ENCODE results near the gene OTUD7B.

OTUD7B gene

GRCh38 chr1:150049926-150050325, 39.4 kb upstream of the OTUD7B start:
- H3K27ac ChIP-seq: no peak overlapping the region
- in situ Hi-C loops (cut with HindIII; ENCODE audit: low pct_ligation_motif_present, low sequenced_read_pairs): no loop called here
- no peaks in the 10 kb centered on the region for H3K36me3 ChIP-seq (replicated peaks)
- no peak for TF ChIP-seq CTCF (IDR thresholded peaks at IDR 0.05; ENCODE audit: low read depth, low read length, missing control alignments)
- no peak for DNase-seq
- no peak overlapping the region for H3K4me3 ChIP-seq (ENCODE audit: low read depth, low read length)
- H3K27me3 ChIP-seq (replicated peaks): no peaks in the 10 kb centered on the region

GRCh38 chr1:150034336-150034735, 23.8 kb upstream of the OTUD7B start:
- no peak for TF ChIP-seq CTCF (IDR thresholded peaks at IDR 0.05; ENCODE audit: low read depth, low read length, missing control alignments)
- Histone ChIP-seq H3K27me3 (replicated peaks) (no peaks in the 10 kb centered on the region), H3K27ac (no peak overlapping the region), H3K36me3 (replicated peaks) (no peaks in the 10 kb centered on the region), H3K4me3 (ENCODE audit: low read depth, low read length) (no peak overlapping the region)
- no peak for DNase-seq
- in situ Hi-C loops (cut with HindIII; ENCODE audit: low pct_ligation_motif_present, low sequenced_read_pairs): no loop called here

GRCh38 chr1:150028322-150028721, 17.8 kb upstream of the OTUD7B start:
- H3K27ac ChIP-seq: no peak overlapping the region
- H3K27me3 ChIP-seq (replicated peaks): no peaks in the 10 kb centered on the region
- DNase-seq: no peak
- no peaks in the 10 kb centered on the region for H3K36me3 ChIP-seq (replicated peaks)
- no peak overlapping the region for H3K4me3 ChIP-seq (ENCODE audit: low read depth, low read length)
- in situ Hi-C loops (cut with HindIII; ENCODE audit: low pct_ligation_motif_present, low sequenced_read_pairs): no loop called here
- no peak for TF ChIP-seq CTCF (IDR thresholded peaks at IDR 0.05; ENCODE audit: low read depth, low read length, missing control alignments)

GRCh38 chr1:150024156-150024555, 13.6 kb upstream of the OTUD7B start:
- Histone ChIP-seq H3K27ac (no peak overlapping the region), H3K4me3 (ENCODE audit: low read depth, low read length) (no peak overlapping the region), H3K27me3 (replicated peaks) (no peaks in the 10 kb centered on the region), H3K36me3 (replicated peaks) (no peaks in the 10 kb centered on the region)
- DNase-seq: no peak
- no peak for TF ChIP-seq CTCF (IDR thresholded peaks at IDR 0.05; ENCODE audit: low read depth, low read length, missing control alignments)
- in situ Hi-C loops (cut with HindIII; ENCODE audit: low pct_ligation_motif_present, low sequenced_read_pairs): no loop called here

- no peak for TF ChIP-seq CTCF (IDR thresholded peaks at IDR 0.05; ENCODE audit: low read depth, low read length, missing control alignments)
- H3K27me3 ChIP-seq (replicated peaks): no peaks in the 10 kb centered on the region
These were observed 11.8 kb upstream of the OTUD7B start for GRCh38 chr1:150022357-150022756.

GRCh38 chr1:150021191-150021694, 10.7 kb upstream of the OTUD7B start:
- no peaks in the 10 kb centered on the region for H3K36me3 ChIP-seq (replicated peaks)
- no peak for DNase-seq
- in situ Hi-C loops (cut with HindIII; ENCODE audit: low pct_ligation_motif_present, low sequenced_read_pairs): no loop called here
- H3K4me3 ChIP-seq (ENCODE audit: low read depth, low read length): no peak overlapping the region
- no peak overlapping the region for H3K27ac ChIP-seq
- H3K27me3 ChIP-seq (replicated peaks): no peaks in the 10 kb centered on the region
- no peak for TF ChIP-seq CTCF (IDR thresholded peaks at IDR 0.05; ENCODE audit: low read depth, low read length, missing control alignments)

More at GRCh38 chr1:150022357-150022756, 11.8 kb upstream of the OTUD7B start:
- Histone ChIP-seq H3K27ac (no peak overlapping the region), H3K4me3 (ENCODE audit: low read depth, low read length) (no peak overlapping the region), H3K36me3 (replicated peaks) (no peaks in the 10 kb centered on the region)
- in situ Hi-C loops (cut with HindIII; ENCODE audit: low pct_ligation_motif_present, low sequenced_read_pairs): no loop called here
- DNase-seq: no peak
